Liver (tissue), 3 donors: ENCODE measurements around the gene EFHD1.

Experiments used
- ATF3 ChIP-seq: IDR thresholded peaks from 2 replicates; pipeline ENCODE4 v1.6.1; 2016; ENCODE audit warnings: antibody characterized with exemption
- CTCF ChIP-seq: fragments of 150-350 bp; IDR thresholded peaks from 2 replicates; pipeline ENCODE4 v1.5.1; 2017; ENCODE audit warnings: improper control_type of control experiment, low read depth, low read length; ENCODE audit not compliant: missing input control
- EGR1 ChIP-seq, 2 donors: IDR thresholded peaks; 2 replicates each; pipeline ENCODE4 v1.6.1; 2016 to 2018; ENCODE audit warnings: antibody characterized with exemption in 2 of 2, low read depth in 2 of 2
- FOXA2 ChIP-seq: IDR thresholded peaks from 2 replicates; pipeline ENCODE4 v1.6.1; 2016; ENCODE audit warnings: antibody characterized with exemption
- GABPA ChIP-seq, 2 donors: IDR thresholded peaks in 1 of 2; conservative IDR thresholded peaks in 1 of 2; 2 replicates each; pipeline ENCODE4 v1.6.1; 2016; ENCODE audit warnings: antibody characterized with exemption in 2 of 2, mild to moderate bottlenecking in 1 of 2, moderate library complexity in 1 of 2
- JUND ChIP-seq, 2 donors: IDR thresholded peaks; 2 replicates each; pipeline ENCODE4 v1.6.1; 2016; ENCODE audit warnings: antibody characterized with exemption in 2 of 2
- NR2F2 ChIP-seq: IDR thresholded peaks from 2 replicates; pipeline ENCODE4 v1.6.1; 2016; ENCODE audit warnings: antibody characterized with exemption
- RAD21 ChIP-seq, 2 donors: IDR thresholded peaks; 2 replicates each; pipeline ENCODE4 v1.6.1; 2016; ENCODE audit warnings: antibody characterized with exemption in 2 of 2, mild to moderate bottlenecking in 2 of 2
- SP1 ChIP-seq: IDR thresholded peaks from 2 replicates; pipeline ENCODE4 v1.6.1; 2018; ENCODE audit warnings: antibody characterized with exemption, mild to moderate bottlenecking
- TAF1 ChIP-seq: conservative IDR thresholded peaks from 2 replicates; pipeline ENCODE4 v1.6.1; 2016; ENCODE audit warnings: antibody characterized with exemption, mild to moderate bottlenecking
- YY1 ChIP-seq: IDR thresholded peaks from 2 replicates; pipeline ENCODE4 v1.6.1; 2016; ENCODE audit warnings: antibody characterized with exemption, mild to moderate bottlenecking
- TF ChIP-seq, protein P1 (sequence below): IDR thresholded peaks from 2 replicates; pipeline ENCODE4 v1.6.1; 2016; ENCODE audit warnings: antibody characterized with exemption
- TF ChIP-seq, protein P2 (sequence below): IDR thresholded peaks from 2 replicates; pipeline ENCODE4 v1.6.1; 2016; ENCODE audit warnings: antibody characterized with exemption, mild to moderate bottlenecking
- TF ChIP-seq, protein P3 (sequence below): IDR thresholded peaks from 2 replicates; pipeline ENCODE4 v1.6.1; 2016; ENCODE audit warnings: antibody characterized with exemption
- donor health status: healthy.
- donor health status: healthy.

- no peak for TF ChIP-seq JUND (IDR thresholded peaks at IDR 0.05)
- no peak for TF ChIP-seq CTCF
- TF ChIP-seq RAD21 (IDR thresholded peaks at IDR 0.05): no peak
- TF ChIP-seq YY1: no peak
- TF ChIP-seq GABPA (IDR thresholded peaks at IDR 0.05 in 1 of 2, conservative IDR thresholded peaks at IDR 0.05 in 1 of 2): no peak
- TF ChIP-seq, protein P1, sequence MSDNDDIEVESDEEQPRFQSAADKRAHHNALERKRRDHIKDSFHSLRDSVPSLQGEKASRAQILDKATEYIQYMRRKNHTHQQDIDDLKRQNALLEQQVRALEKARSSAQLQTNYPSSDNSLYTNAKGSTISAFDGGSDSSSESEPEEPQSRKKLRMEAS: no peak
- TF ChIP-seq SP1: no peak
- TF ChIP-seq, protein P2, sequence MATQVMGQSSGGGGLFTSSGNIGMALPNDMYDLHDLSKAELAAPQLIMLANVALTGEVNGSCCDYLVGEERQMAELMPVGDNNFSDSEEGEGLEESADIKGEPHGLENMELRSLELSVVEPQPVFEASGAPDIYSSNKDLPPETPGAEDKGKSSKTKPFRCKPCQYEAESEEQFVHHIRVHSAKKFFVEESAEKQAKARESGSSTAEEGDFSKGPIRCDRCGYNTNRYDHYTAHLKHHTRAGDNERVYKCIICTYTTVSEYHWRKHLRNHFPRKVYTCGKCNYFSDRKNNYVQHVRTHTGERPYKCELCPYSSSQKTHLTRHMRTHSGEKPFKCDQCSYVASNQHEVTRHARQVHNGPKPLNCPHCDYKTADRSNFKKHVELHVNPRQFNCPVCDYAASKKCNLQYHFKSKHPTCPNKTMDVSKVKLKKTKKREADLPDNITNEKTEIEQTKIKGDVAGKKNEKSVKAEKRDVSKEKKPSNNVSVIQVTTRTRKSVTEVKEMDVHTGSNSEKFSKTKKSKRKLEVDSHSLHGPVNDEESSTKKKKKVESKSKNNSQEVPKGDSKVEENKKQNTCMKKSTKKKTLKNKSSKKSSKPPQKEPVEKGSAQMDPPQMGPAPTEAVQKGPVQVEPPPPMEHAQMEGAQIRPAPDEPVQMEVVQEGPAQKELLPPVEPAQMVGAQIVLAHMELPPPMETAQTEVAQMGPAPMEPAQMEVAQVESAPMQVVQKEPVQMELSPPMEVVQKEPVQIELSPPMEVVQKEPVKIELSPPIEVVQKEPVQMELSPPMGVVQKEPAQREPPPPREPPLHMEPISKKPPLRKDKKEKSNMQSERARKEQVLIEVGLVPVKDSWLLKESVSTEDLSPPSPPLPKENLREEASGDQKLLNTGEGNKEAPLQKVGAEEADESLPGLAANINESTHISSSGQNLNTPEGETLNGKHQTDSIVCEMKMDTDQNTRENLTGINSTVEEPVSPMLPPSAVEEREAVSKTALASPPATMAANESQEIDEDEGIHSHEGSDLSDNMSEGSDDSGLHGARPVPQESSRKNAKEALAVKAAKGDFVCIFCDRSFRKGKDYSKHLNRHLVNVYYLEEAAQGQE: no peak
- no peak for TF ChIP-seq TAF1
- no peak for TF ChIP-seq NR2F2
- no peak for TF ChIP-seq EGR1 (IDR thresholded peaks at IDR 0.05; ENCODE audit: low read depth in 2 of 2)
- TF ChIP-seq FOXA2: no peak
- TF ChIP-seq, protein P3, sequence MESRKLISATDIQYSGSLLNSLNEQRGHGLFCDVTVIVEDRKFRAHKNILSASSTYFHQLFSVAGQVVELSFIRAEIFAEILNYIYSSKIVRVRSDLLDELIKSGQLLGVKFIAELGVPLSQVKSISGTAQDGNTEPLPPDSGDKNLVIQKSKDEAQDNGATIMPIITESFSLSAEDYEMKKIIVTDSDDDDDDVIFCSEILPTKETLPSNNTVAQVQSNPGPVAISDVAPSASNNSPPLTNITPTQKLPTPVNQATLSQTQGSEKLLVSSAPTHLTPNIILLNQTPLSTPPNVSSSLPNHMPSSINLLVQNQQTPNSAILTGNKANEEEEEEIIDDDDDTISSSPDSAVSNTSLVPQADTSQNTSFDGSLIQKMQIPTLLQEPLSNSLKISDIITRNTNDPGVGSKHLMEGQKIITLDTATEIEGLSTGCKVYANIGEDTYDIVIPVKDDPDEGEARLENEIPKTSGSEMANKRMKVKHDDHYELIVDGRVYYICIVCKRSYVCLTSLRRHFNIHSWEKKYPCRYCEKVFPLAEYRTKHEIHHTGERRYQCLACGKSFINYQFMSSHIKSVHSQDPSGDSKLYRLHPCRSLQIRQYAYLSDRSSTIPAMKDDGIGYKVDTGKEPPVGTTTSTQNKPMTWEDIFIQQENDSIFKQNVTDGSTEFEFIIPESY: no peak
- TF ChIP-seq ATF3: no peak
These were observed 6.8 kb upstream of the EFHD1 start for GRCh38 chr2:232626584-232626983.
